ES-I3 (cell line): Measurements from ENCODE around the gene NUSAP1.
A peak's percentile ranks its signal among the peaks of the same experiment; 100 is the strongest.
"Not testable (repeated sequence)": the region's sequence is repeated elsewhere in the genome, so short reads cannot be mapped to it uniquely, and the experiment has no call there.

Source experiments
- H3K36me3 ChIP-seq: 2 replicates; pipeline ENCODE4 v1.6.1; 2013; ENCODE audit warnings: mild to moderate bottlenecking, low read length, control low read depth, moderate library complexity; ENCODE audit not compliant: insufficient read depth
- H3K4me1 ChIP-seq: 2 replicates; pipeline ENCODE4 v1.6.1; 2013; ENCODE audit warnings: mild to moderate bottlenecking, control low read depth, low read length; ENCODE audit not compliant: insufficient read depth
- H3K9ac ChIP-seq: 2 replicates; pipeline ENCODE4 v1.6.1; 2013; ENCODE audit warnings: low read depth, mild to moderate bottlenecking, low read length, moderate library complexity
- H3K9me3 ChIP-seq: 2 replicates; pipeline ENCODE4 v1.6.1; 2013; ENCODE audit warnings: mild to moderate bottlenecking, low read length, moderate library complexity; ENCODE audit not compliant: control insufficient read depth, insufficient read depth

NUSAP1 gene

GRCh38 chr15:41304149-41304770 is 28.4 kb upstream of the NUSAP1 start:
- no peak overlapping the region for H3K9ac ChIP-seq
- no peaks in the 10 kb centered on the region for H3K9me3 ChIP-seq
- H3K36me3 ChIP-seq = 0 out of 2 replicates have a peak, but pooled peaks cover 4% of the 10 kb centered on the region
- peaks cover 6% of the 10 kb centered on the region; the same call in 1 of the 2 replicates for H3K4me1 ChIP-seq

- no peaks in the 10 kb centered on the region for H3K36me3 ChIP-seq
- H3K9ac ChIP-seq = no peak overlapping the region
- peaks cover 6% of the 10 kb centered on the region; the same call in 1 of the 2 replicates for H3K4me1 ChIP-seq
- H3K9me3 ChIP-seq = no peaks in the 10 kb centered on the region
Measured at GRCh38 chr15:41307679-41308078, 25.0 kb upstream of the NUSAP1 start.

GRCh38 chr15:41309226-41309905 is 23.3 kb upstream of the NUSAP1 start:
- Histone ChIP-seq H3K9ac (no peak overlapping the region), H3K36me3 (no peaks in the 10 kb centered on the region), H3K9me3 (no peaks in the 10 kb centered on the region), H3K4me1 (no peaks in the 10 kb centered on the region)

- not testable (repeated sequence) for H3K36me3 ChIP-seq, H3K4me1 ChIP-seq, H3K9ac ChIP-seq, H3K9me3 ChIP-seq
Measured at GRCh38 chr15:41320805-41321330, 11.8 kb upstream of the NUSAP1 start.

GRCh38 chr15:41323611-41324010 is 9.1 kb upstream of the NUSAP1 start:
- no peaks in the 10 kb centered on the region for H3K9me3 ChIP-seq
- H3K9ac ChIP-seq = no peak overlapping the region
- H3K4me1 ChIP-seq = no peaks in the 10 kb centered on the region
- no peaks in the 10 kb centered on the region; the same call in 1 of the 2 replicates for H3K36me3 ChIP-seq

- Histone ChIP-seq H3K9me3 (no peaks in the 10 kb centered on the region), H3K36me3 (no peaks in the 10 kb centered on the region; the same call in 1 of the 2 replicates), H3K9ac (peak overlapping the region; percentile 90), H3K4me1 (no peaks in the 10 kb centered on the region; the same call in 1 of the 2 replicates)
Measured at GRCh38 chr15:41331281-41331680, 1.4 kb upstream of the NUSAP1 start.

GRCh38 chr15:41331833-41332193 is 868 bp upstream of the NUSAP1 start:
- Histone ChIP-seq H3K36me3 (0 out of 2 replicates have a peak, but pooled peaks cover 2% of the 10 kb centered on the region), H3K9me3 (no peaks in the 10 kb centered on the region), H3K4me1 (no peaks in the 10 kb centered on the region; the same call in 1 of the 2 replicates), H3K9ac (peak overlapping the region; percentile 90)

GRCh38 chr15:41333026-41333562 is 413 bp downstream of the NUSAP1 start:
- no peaks in the 10 kb centered on the region; the same call in 1 of the 2 replicates for H3K4me1 ChIP-seq
- H3K9ac ChIP-seq = peak overlapping the region; percentile 76
- H3K9me3 ChIP-seq = no peaks in the 10 kb centered on the region
- 0 out of 2 replicates have a peak, but pooled peaks cover 2% of the 10 kb centered on the region for H3K36me3 ChIP-seq

GRCh38 chr15:41334293-41335120 is 1.8 kb downstream of the NUSAP1 start:
- no peaks in the 10 kb centered on the region for H3K9me3 ChIP-seq
- peak overlapping the region; percentile 76; the same call in 1 of the 2 replicates for H3K9ac ChIP-seq
- H3K4me1 ChIP-seq = no peaks in the 10 kb centered on the region; the same call in 1 of the 2 replicates
- H3K36me3 ChIP-seq = peaks cover 6% of the 10 kb centered on the region; the same call in 1 of the 2 replicates

- Histone ChIP-seq H3K9ac (no peak overlapping the region), H3K9me3 (no peaks in the 10 kb centered on the region), H3K4me1 (no peaks in the 10 kb centered on the region; the same call in 1 of the 2 replicates), H3K36me3 (peaks cover 14% of the 10 kb centered on the region)
Measured at GRCh38 chr15:41336549-41336948, 3.9 kb downstream of the NUSAP1 start.

- peaks cover 16% of the 10 kb centered on the region for H3K36me3 ChIP-seq
- no peak overlapping the region for H3K9ac ChIP-seq
- H3K9me3 ChIP-seq = no peaks in the 10 kb centered on the region
- no peaks in the 10 kb centered on the region; the same call in 1 of the 2 replicates for H3K4me1 ChIP-seq
Measured at GRCh38 chr15:41337047-41337446, 4.4 kb downstream of the NUSAP1 start.

GRCh38 chr15:41337631-41338522 is 5.2 kb downstream of the NUSAP1 start:
- Histone ChIP-seq H3K9me3 (no peaks in the 10 kb centered on the region), H3K36me3 (peaks cover 19% of the 10 kb centered on the region), H3K9ac (no peak overlapping the region), H3K4me1 (no peaks in the 10 kb centered on the region; the same call in 1 of the 2 replicates)

GRCh38 chr15:41340189-41340695 is 7.6 kb downstream of the NUSAP1 start:
- Histone ChIP-seq H3K36me3 (peaks cover 29% of the 10 kb centered on the region), H3K4me1 (no peaks in the 10 kb centered on the region), H3K9me3 (no peaks in the 10 kb centered on the region), H3K9ac (no peak overlapping the region)
